ENCODE results near the gene TRAP1.
"Not testable (repeated sequence)": the region's sequence is repeated elsewhere in the genome, so short reads cannot be mapped to it uniquely, and the experiment has no call there.

The TRAP1 gene

GRCh38 chr16:3645108-3645503 is 72.2 kb downstream of the TRAP1 start:
- no peak for DNase-seq

- peak; percentile 26 for DNase-seq
Measured at GRCh38 chr16:3643095-3643730, 74.1 kb downstream of the TRAP1 start.

- DNase-seq, result peak; percentile 40
Measured at GRCh38 chr16:3642397-3643094, 74.8 kb downstream of the TRAP1 start.

- DNase-seq, result no peak
Measured at GRCh38 chr16:3641801-3642396, 75.4 kb downstream of the TRAP1 start.

- DNase-seq, result no peak
Measured at GRCh38 chr16:3640632-3641501, 76.5 kb downstream of the TRAP1 start.

- no peak for DNase-seq
Measured at GRCh38 chr16:3640207-3640606, 77.1 kb downstream of the TRAP1 start.

GRCh38 chr16:3638916-3639644 is 78.2 kb downstream of the TRAP1 start:
- DNase-seq, result no peak

- DNase-seq, result no peak
Measured at GRCh38 chr16:3637371-3637923, 79.9 kb downstream of the TRAP1 start.

GRCh38 chr16:3625911-3626732 is 91.2 kb downstream of the TRAP1 start:
- no peak for DNase-seq

- DNase-seq, result no peak
Measured at GRCh38 chr16:3625331-3625730, 92.0 kb downstream of the TRAP1 start.

- no peak for DNase-seq
Measured at GRCh38 chr16:3623642-3624041, 93.7 kb downstream of the TRAP1 start.

GRCh38 chr16:3618769-3619141 is 98.6 kb downstream of the TRAP1 start:
- DNase-seq, result no peak

GRCh38 chr16:3612510-3613466 is 104.5 kb downstream of the TRAP1 start:
- no peak for DNase-seq

- DNase-seq, result peak; percentile 96
Measured at GRCh38 chr16:3611146-3611975, 106.0 kb downstream of the TRAP1 start, which contains the start of gene SLX4. SLX4 (minus strand) TSS chr16:3611606; CDS start chr16:3608964, 2,642 bp downstream.

- no peak for DNase-seq
Measured at GRCh38 chr16:3610698-3611145, 106.6 kb downstream of the TRAP1 start.

GRCh38 chr16:3609895-3610697 is 107.2 kb downstream of the TRAP1 start:
- DNase-seq, result no peak

GRCh38 chr16:3608976-3609375 is 108.3 kb downstream of the TRAP1 start:
- not testable (repeated sequence) for DNase-seq

- DNase-seq, result no peak
Measured at GRCh38 chr16:3608069-3608468, 109.3 kb downstream of the TRAP1 start.
